HEK293 (cell line): Measurements from ENCODE around the gene NSD1.
A peak's percentile ranks its signal among the peaks of the same experiment; 100 is the strongest.

ENCODE experiments used
- IKZF3 ChIP-seq: fragments of 450-650 bp; IDR thresholded peaks from 2 replicates; pipeline ENCODE4 v1.5.0; 2018; ENCODE audit warnings: missing biosample characterization, mild to moderate bottlenecking, missing genetic modification characterization, moderate library complexity
- KLF10 ChIP-seq: fragments of 450-650 bp; IDR thresholded peaks from 2 replicates; pipeline ENCODE4 v1.5.1; 2018; ENCODE audit warnings: missing biosample characterization, mild to moderate bottlenecking, missing genetic modification characterization
- KLF8 ChIP-seq: fragments of 450-650 bp; formaldehyde crosslinking; IDR thresholded peaks from 2 replicates; pipeline ENCODE4 v1.5.1; 2016; ENCODE audit warnings: missing biosample characterization, missing genetic modification characterization
- SP2 ChIP-seq: fragments of 450-650 bp; formaldehyde crosslinking; IDR thresholded peaks from 2 replicates; pipeline ENCODE4 v1.5.1; 2016; ENCODE audit warnings: missing biosample characterization, missing genetic modification characterization
- SP7 ChIP-seq: fragments of 450-650 bp; formaldehyde crosslinking; IDR thresholded peaks from 2 replicates; pipeline ENCODE4 v1.5.1; 2016; ENCODE audit warnings: missing biosample characterization, missing genetic modification characterization
- TCF7L2 ChIP-seq: IDR thresholded peaks from 2 replicates; pipeline ENCODE4 v1.6.1; 2011; ENCODE audit warnings: low read depth, mild to moderate bottlenecking, inconsistent platforms, low read length, moderate library complexity, borderline replicate concordance
- WT1 ChIP-seq: fragments of 450-650 bp; formaldehyde crosslinking; IDR thresholded peaks from 2 replicates; pipeline ENCODE4 v1.5.1; 2016; ENCODE audit warnings: missing biosample characterization, missing genetic modification characterization
- ZBTB17 ChIP-seq: fragments of 450-650 bp; formaldehyde crosslinking; IDR thresholded peaks from 2 replicates; pipeline ENCODE4 v1.5.1; 2016; ENCODE audit warnings: missing biosample characterization, missing genetic modification characterization
- ZNF175 ChIP-seq: fragments of 450-650 bp; formaldehyde crosslinking; IDR thresholded peaks from 2 replicates; pipeline ENCODE4 v1.5.1; 2016; ENCODE audit warnings: missing biosample characterization, missing genetic modification characterization
- ZNF354C ChIP-seq: fragments of 450-650 bp; formaldehyde crosslinking; IDR thresholded peaks from 2 replicates; pipeline ENCODE4 v1.5.1; 2016; ENCODE audit warnings: missing biosample characterization, missing genetic modification characterization, low read depth, borderline replicate concordance
- ZNF473 ChIP-seq: fragments of 450-650 bp; formaldehyde crosslinking; IDR thresholded peaks from 2 replicates; pipeline ENCODE4 v1.5.1; 2017; ENCODE audit warnings: missing biosample characterization, missing genetic modification characterization
- ZNF501 ChIP-seq: fragments of 450-650 bp; formaldehyde crosslinking; IDR thresholded peaks from 2 replicates; pipeline ENCODE4 v1.5.1; 2016; ENCODE audit warnings: missing biosample characterization, missing genetic modification characterization
- ZNF558 ChIP-seq: fragments of 450-650 bp; formaldehyde crosslinking; IDR thresholded peaks from 2 replicates; pipeline ENCODE4 v1.5.1; 2016; ENCODE audit warnings: missing biosample characterization, missing genetic modification characterization
- ZNF629 ChIP-seq: fragments of 450-650 bp; formaldehyde crosslinking; IDR thresholded peaks from 2 replicates; pipeline ENCODE4 v1.5.1; 2017; ENCODE audit warnings: missing biosample characterization, missing genetic modification characterization
- ZNF664 ChIP-seq: fragments of 450-650 bp; formaldehyde crosslinking; IDR thresholded peaks from 2 replicates; pipeline ENCODE4 v1.5.1; 2016; ENCODE audit warnings: missing biosample characterization, missing genetic modification characterization
- ZSCAN23 ChIP-seq: fragments of 450-650 bp; formaldehyde crosslinking; IDR thresholded peaks from 2 replicates; pipeline ENCODE4 v1.5.1; 2016; ENCODE audit warnings: missing biosample characterization, missing genetic modification characterization
- TF ChIP-seq, protein P1 (sequence below): fragments of 450-650 bp; IDR thresholded peaks from 2 replicates; pipeline ENCODE4 v1.5.1; 2018; ENCODE audit warnings: missing biosample characterization, mild to moderate bottlenecking, missing genetic modification characterization
- TF ChIP-seq, protein P2 (sequence below): fragments of 450-650 bp; formaldehyde crosslinking; IDR thresholded peaks from 2 replicates; pipeline ENCODE4 v1.5.1; 2016; ENCODE audit warnings: missing biosample characterization, missing genetic modification characterization, low read depth
- TF ChIP-seq, protein P3 (sequence below): fragments of 450-650 bp; formaldehyde crosslinking; IDR thresholded peaks from 2 replicates; pipeline ENCODE4 v1.5.1; 2016; ENCODE audit warnings: missing biosample characterization, missing genetic modification characterization
- TF ChIP-seq, protein P4 (sequence below): fragments of 450-650 bp; formaldehyde crosslinking; IDR thresholded peaks from 2 replicates; pipeline ENCODE4 v1.5.1; 2016; ENCODE audit warnings: missing biosample characterization, missing genetic modification characterization
- TF ChIP-seq, protein P5 (sequence below): fragments of 450-650 bp; formaldehyde crosslinking; IDR thresholded peaks from 2 replicates; pipeline ENCODE4 v1.5.1; 2016; ENCODE audit warnings: missing biosample characterization, missing genetic modification characterization
- TF ChIP-seq, protein P6 (sequence below): fragments of 450-650 bp; formaldehyde crosslinking; IDR thresholded peaks from 2 replicates; pipeline ENCODE4 v1.5.1; 2017; ENCODE audit warnings: missing biosample characterization, missing genetic modification characterization
- TF ChIP-seq, protein P7 (sequence below): fragments of 450-650 bp; formaldehyde crosslinking; IDR thresholded peaks from 2 replicates; pipeline ENCODE4 v1.5.1; 2016; ENCODE audit warnings: missing biosample characterization, missing genetic modification characterization
- TF ChIP-seq, protein P8 (sequence below): fragments of 450-650 bp; formaldehyde crosslinking; IDR thresholded peaks from 2 replicates; pipeline ENCODE4 v1.5.1; 2016; ENCODE audit warnings: missing biosample characterization, missing genetic modification characterization

The NSD1 gene

DNA sequence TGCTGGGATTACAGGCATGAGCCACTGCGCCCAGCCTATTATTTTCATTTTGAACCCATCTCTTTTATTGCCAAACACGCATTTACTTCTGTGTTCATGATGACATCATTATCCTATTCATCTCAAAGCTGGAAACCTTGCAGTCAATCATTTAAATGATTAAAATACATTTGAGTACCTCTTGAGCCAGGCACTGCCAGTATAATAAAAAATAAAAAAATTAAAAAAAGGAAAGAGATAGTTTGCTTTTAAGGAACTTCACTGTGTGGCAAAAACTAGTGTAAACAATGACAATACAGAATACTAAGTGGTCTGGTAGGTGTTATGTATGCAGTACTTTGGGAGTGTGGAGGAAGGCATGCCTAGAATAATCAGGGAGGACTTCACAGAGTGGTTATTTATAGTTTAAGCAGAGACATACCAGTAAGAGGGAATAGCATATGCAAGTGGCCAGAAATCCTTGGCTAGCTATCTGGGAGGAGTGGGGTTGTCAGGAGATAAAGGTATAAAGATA lies 8.6 kb downstream of the NSD1 start (continued):
- TF ChIP-seq, protein P1, sequence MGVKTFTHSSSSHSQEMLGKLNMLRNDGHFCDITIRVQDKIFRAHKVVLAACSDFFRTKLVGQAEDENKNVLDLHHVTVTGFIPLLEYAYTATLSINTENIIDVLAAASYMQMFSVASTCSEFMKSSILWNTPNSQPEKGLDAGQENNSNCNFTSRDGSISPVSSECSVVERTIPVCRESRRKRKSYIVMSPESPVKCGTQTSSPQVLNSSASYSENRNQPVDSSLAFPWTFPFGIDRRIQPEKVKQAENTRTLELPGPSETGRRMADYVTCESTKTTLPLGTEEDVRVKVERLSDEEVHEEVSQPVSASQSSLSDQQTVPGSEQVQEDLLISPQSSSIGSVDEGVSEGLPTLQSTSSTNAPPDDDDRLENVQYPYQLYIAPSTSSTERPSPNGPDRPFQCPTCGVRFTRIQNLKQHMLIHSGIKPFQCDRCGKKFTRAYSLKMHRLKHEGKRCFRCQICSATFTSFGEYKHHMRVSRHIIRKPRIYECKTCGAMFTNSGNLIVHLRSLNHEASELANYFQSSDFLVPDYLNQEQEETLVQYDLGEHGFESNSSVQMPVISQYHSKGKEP = peak; percentile 40; the same call in 1 of the 2 replicates
- TF ChIP-seq, protein P2, sequence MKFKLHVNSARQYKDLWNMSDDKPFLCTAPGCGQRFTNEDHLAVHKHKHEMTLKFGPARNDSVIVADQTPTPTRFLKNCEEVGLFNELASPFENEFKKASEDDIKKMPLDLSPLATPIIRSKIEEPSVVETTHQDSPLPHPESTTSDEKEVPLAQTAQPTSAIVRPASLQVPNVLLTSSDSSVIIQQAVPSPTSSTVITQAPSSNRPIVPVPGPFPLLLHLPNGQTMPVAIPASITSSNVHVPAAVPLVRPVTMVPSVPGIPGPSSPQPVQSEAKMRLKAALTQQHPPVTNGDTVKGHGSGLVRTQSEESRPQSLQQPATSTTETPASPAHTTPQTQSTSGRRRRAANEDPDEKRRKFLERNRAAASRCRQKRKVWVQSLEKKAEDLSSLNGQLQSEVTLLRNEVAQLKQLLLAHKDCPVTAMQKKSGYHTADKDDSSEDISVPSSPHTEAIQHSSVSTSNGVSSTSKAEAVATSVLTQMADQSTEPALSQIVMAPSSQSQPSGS (tag by site-specific recombination) = peak; percentile 96
- TF ChIP-seq KLF8 (tag by site-specific recombination) (0 out of 2 replicates have a peak, but pooled peaks have one; percentile 36), ZNF501 (tag by site-specific recombination) (0 out of 2 replicates have a peak, but pooled peaks have one; percentile 16), ZNF175 (no peak), SP2 (tag by site-specific recombination) (peak; percentile 18), ZNF558 (tag by site-specific recombination) (no peak), ZNF629 (tag by site-specific recombination) (peak; percentile 89), KLF10 (tag by site-specific recombination) (peak; percentile 34; the same call in 1 of the 2 replicates), ZNF473 (tag by site-specific recombination) (no peak), ZSCAN23 (tag by site-specific recombination) (no peak), ZNF354C (0 out of 2 replicates have a peak, but pooled peaks have one; percentile 19), ZBTB17 (tag by site-specific recombination) (0 out of 2 replicates have a peak, but pooled peaks have one; percentile 12), SP7 (tag by site-specific recombination) (peak; percentile 88), IKZF3 (tag by site-specific recombination) (0 out of 2 replicates have a peak, but pooled peaks have one; percentile 9), TCF7L2 (no peak), ZNF664 (tag by site-specific recombination) (peak; percentile 58; the same call in 1 of the 2 replicates), WT1 (tag by site-specific recombination) (peak; percentile 77)
- TF ChIP-seq, protein P3, sequence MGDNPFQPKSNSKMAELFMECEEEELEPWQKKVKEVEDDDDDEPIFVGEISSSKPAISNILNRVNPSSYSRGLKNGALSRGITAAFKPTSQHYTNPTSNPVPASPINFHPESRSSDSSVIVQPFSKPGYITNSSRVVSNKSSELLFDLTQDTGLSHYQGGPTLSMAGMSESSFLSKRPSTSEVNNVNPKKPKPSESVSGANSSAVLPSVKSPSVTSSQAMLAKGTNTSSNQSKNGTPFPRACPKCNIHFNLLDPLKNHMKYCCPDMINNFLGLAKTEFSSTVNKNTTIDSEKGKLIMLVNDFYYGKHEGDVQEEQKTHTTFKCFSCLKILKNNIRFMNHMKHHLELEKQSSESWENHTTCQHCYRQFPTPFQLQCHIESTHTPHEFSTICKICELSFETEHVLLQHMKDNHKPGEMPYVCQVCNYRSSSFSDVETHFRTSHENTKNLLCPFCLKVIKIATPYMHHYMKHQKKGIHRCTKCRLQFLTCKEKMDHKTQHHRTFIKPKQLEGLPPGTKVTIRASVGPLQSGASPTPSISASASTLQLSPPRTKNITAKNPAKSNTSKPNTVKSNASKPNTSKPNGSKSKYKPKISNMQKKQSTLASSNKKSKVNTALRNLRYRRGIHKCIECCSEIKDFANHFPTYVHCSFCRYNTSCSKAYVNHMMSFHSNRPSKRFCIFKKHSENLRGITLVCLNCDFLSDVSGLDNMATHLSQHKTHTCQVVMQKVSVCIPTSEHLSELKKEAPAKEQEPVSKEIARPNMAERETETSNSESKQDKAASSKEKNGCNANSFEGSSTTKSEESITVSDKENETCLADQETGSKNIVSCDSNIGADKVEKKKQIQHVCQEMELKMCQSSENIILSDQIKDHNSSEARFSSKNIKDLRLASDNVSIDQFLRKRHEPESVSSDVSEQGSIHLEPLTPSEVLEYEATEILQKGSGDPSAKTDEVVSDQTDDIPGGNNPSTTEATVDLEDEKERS = no peak
- TF ChIP-seq, protein P4, sequence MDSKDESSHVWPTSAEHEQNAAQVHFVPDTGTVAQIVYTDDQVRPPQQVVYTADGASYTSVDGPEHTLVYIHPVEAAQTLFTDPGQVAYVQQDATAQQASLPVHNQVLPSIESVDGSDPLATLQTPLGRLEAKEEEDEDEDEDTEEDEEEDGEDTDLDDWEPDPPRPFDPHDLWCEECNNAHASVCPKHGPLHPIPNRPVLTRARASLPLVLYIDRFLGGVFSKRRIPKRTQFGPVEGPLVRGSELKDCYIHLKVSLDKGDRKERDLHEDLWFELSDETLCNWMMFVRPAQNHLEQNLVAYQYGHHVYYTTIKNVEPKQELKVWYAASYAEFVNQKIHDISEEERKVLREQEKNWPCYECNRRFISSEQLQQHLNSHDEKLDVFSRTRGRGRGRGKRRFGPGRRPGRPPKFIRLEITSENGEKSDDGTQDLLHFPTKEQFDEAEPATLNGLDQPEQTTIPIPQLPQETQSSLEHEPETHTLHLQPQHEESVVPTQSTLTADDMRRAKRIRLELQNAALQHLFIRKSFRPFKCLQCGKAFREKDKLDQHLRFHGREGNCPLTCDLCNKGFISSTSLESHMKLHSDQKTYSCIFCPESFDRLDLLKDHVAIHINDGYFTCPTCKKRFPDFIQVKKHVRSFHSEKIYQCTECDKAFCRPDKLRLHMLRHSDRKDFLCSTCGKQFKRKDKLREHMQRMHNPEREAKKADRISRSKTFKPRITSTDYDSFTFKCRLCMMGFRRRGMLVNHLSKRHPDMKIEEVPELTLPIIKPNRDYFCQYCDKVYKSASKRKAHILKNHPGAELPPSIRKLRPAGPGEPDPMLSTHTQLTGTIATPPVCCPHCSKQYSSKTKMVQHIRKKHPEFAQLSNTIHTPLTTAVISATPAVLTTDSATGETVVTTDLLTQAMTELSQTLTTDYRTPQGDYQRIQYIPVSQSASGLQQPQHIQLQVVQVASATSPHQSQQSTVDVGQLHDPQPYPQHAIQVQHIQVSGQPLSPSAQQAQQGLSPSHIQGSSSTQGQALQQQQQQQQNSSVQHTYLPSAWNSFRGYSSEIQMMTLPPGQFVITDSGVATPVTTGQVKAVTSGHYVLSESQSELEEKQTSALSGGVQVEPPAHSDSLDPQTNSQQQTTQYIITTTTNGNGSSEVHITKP = 0 out of 2 replicates have a peak, but pooled peaks have one; percentile 28
- TF ChIP-seq, protein P5, sequence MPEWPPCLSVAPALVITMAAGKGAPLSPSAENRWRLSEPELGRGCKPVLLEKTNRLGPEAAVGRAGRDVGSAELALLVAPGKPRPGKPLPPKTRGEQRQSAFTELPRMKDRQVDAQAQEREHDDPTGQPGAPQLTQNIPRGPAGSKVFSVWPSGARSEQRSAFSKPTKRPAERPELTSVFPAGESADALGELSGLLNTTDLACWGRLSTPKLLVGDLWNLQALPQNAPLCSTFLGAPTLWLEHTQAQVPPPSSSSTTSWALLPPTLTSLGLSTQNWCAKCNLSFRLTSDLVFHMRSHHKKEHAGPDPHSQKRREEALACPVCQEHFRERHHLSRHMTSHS (tag by site-specific recombination) = no peak
- TF ChIP-seq, protein P6, sequence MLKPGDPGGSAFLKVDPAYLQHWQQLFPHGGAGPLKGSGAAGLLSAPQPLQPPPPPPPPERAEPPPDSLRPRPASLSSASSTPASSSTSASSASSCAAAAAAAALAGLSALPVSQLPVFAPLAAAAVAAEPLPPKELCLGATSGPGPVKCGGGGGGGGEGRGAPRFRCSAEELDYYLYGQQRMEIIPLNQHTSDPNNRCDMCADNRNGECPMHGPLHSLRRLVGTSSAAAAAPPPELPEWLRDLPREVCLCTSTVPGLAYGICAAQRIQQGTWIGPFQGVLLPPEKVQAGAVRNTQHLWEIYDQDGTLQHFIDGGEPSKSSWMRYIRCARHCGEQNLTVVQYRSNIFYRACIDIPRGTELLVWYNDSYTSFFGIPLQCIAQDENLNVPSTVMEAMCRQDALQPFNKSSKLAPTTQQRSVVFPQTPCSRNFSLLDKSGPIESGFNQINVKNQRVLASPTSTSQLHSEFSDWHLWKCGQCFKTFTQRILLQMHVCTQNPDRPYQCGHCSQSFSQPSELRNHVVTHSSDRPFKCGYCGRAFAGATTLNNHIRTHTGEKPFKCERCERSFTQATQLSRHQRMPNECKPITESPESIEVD (tag by site-specific recombination) = peak; percentile 95
- TF ChIP-seq, protein P7, sequence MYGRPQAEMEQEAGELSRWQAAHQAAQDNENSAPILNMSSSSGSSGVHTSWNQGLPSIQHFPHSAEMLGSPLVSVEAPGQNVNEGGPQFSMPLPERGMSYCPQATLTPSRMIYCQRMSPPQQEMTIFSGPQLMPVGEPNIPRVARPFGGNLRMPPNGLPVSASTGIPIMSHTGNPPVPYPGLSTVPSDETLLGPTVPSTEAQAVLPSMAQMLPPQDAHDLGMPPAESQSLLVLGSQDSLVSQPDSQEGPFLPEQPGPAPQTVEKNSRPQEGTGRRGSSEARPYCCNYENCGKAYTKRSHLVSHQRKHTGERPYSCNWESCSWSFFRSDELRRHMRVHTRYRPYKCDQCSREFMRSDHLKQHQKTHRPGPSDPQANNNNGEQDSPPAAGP = 0 out of 2 replicates have a peak, but pooled peaks have one; percentile 42
- TF ChIP-seq, protein P8, sequence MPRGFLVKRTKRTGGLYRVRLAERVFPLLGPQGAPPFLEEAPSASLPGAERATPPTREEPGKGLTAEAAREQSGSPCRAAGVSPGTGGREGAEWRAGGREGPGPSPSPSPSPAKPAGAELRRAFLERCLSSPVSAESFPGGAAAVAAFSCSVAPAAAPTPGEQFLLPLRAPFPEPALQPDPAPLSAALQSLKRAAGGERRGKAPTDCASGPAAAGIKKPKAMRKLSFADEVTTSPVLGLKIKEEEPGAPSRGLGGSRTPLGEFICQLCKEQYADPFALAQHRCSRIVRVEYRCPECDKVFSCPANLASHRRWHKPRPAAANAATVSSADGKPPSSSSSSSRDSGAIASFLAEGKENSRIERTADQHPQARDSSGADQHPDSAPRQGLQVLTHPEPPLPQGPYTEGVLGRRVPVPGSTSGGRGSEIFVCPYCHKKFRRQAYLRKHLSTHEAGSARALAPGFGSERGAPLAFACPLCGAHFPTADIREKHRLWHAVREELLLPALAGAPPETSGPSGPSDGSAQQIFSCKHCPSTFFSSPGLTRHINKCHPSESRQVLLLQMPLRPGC = 0 out of 2 replicates have a peak, but pooled peaks have one; percentile 31
